NCI-H2029 (cell line): ENCODE measurements around the gene ZNF135.

Experiments used
- DNase-seq: peaks from one replicate; lab custom pipeline; 2025; lab: John Stamatoyannopoulos, UW

Gene ZNF135

GRCh38 chr19:58059003-58059670 lies at the start of gene ZNF135:
TSS of gene ZNF135 (plus strand) at chr19:58059282. CDS start at chr19:58060003, 721 bp downstream.
- DNase-seq: peak; percentile 65

GRCh38 chr19:58009301-58009665 lies 49.8 kb upstream of the ZNF135 start:
- DNase-seq: no peak

GRCh38 chr19:58009666-58010301 lies 49.3 kb upstream of the ZNF135 start:
- peak; percentile 57 for DNase-seq

GRCh38 chr19:58010507-58010906 lies 48.6 kb upstream of the ZNF135 start:
- no peak for DNase-seq

GRCh38 chr19:58014141-58014540 lies 44.9 kb upstream of the ZNF135 start:
- DNase-seq: no peak

- DNase-seq: no peak
These were observed 39.0 kb upstream of the ZNF135 start for GRCh38 chr19:58020129-58020528.

- peak; percentile 39 for DNase-seq
These were observed 37.4 kb upstream of the ZNF135 start for GRCh38 chr19:58021541-58022282.

- no peak for DNase-seq
These were observed 36.8 kb upstream of the ZNF135 start for GRCh38 chr19:58022283-58022660.

GRCh38 chr19:58024661-58025060 lies 34.4 kb upstream of the ZNF135 start:
- DNase-seq: no peak

GRCh38 chr19:58033741-58034476 lies 25.2 kb upstream of the ZNF135 start, which contains the start of gene ZSCAN1:
TSS of gene ZSCAN1 (plus strand) at chr19:58034025. CDS start at chr19:58037837, 3,812 bp downstream.
- peak; percentile 84 for DNase-seq

GRCh38 chr19:58034477-58034793 lies 24.6 kb upstream of the ZNF135 start:
- no peak for DNase-seq

GRCh38 chr19:58035863-58036262 lies 23.2 kb upstream of the ZNF135 start:
- no peak for DNase-seq

GRCh38 chr19:58037927-58038687 lies 21.0 kb upstream of the ZNF135 start:
- no peak for DNase-seq

- DNase-seq: no peak
These were observed 20.3 kb upstream of the ZNF135 start for GRCh38 chr19:58038688-58039204.

GRCh38 chr19:58040751-58041525 lies 18.1 kb upstream of the ZNF135 start:
- DNase-seq: no peak

GRCh38 chr19:58042495-58043340 lies 16.4 kb upstream of the ZNF135 start:
- DNase-seq: no peak

GRCh38 chr19:58044391-58044790 lies 14.7 kb upstream of the ZNF135 start:
- no peak for DNase-seq

GRCh38 chr19:58044886-58045285 lies 14.2 kb upstream of the ZNF135 start:
- DNase-seq: no peak

- DNase-seq: no peak
These were observed 13.6 kb upstream of the ZNF135 start for GRCh38 chr19:58045411-58046050.
